ENCODE measurements around the gene HTR5A.

HTR5A gene

GRCh38 chr7:155093596-155093995 lies 23.5 kb downstream of the HTR5A start:
- no peak for DNase-seq

DNA sequence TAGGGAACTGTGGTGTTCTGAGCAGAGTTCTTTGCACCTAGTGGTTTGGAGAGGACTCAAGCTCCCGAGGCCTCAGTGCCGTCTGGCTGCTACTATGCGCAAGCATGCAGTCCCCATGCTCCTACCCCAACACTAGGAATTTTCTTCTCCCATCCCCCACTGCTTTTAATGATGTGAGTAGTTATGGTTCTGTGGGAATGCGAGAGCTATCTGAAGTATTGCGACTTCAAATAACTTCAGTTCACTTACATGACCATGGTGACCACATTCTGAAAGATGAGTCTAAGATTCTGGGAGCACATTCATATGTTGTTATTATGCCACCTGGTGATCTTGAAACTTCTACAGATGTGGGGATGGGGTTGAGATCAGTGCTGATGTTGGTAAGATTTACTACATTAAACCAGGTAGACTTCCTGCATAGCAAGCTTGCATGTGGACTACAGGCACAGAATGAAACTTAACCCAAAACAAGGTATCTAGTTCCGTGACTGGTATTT lies 24.6 kb downstream of the HTR5A start:
- DNase-seq, result no peak

GRCh38 chr7:155097338-155097737 lies 27.2 kb downstream of the HTR5A start:
- no peak for DNase-seq

GRCh38 chr7:155103839-155104238 lies 33.7 kb downstream of the HTR5A start:
- DNase-seq, result no peak

DNA sequence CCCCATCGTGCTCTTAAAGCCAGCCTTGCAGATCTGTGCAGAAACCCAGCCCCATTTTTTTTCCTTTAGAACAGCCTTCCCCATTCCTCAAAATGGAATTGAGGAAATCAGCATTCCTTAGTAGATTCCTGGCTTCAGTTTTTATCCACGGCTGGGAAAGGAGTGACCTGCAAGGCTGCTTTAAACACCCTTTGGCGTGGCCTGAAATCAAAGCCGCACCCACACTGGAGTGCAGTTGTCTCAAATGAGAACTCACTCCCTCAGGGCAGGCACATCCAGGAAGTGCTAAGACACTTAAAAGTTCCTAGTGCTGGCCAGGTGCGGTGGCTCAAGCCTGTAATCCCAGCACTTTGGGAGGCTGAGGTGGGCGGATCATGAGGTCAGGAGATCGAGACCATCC lies 34.8 kb downstream of the HTR5A start:
- no peak for DNase-seq

DNA sequence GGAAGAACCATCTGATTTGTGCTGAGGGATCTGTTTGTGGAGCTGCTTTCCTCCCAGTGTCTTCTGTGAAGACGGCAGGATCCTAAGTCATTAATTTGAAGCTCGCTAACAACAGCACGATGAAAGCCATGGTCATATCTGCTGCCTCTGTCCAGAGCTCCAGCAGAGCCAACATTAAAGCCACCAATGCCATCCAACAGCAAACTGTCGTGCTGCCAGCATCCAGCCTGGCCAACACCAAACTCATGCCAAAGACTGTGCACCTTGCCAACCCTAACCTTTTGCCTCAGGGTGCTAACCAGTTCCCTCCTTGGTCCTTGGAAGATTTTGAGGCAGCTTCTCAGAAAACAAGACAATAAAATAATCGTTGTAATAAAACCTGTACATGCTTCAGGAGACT lies 36.2 kb downstream of the HTR5A start:
- DNase-seq, result no peak

GRCh38 chr7:155107126-155107525 lies 37.0 kb downstream of the HTR5A start:
- no peak for DNase-seq

GRCh38 chr7:155108144-155108901 lies 38.2 kb downstream of the HTR5A start:
- DNase-seq, result no peak

- no peak for DNase-seq
Observed at GRCh38 chr7:155109121-155109520, 39.0 kb downstream of the HTR5A start.

DNA sequence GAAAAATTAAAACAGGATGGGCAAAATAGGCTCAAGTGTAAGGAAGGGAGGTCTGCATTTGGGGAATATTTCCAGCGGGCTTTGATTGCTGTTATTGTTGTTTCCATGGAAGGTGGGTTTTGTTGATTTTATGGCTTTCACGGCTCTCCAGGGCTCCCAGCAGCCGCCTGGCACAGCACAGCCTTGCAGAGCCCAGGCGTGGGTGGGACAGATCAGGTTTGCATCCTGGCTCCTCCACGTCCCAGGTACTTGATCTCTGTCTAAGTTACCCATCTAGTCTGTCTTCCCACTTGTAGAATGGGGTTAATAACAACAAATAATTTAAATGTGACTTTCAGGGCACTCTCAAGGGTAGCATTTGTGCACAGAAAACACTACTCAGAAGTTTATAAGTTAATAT lies 45.2 kb downstream of the HTR5A start:
- no peak for DNase-seq

- no peak for DNase-seq
Observed at GRCh38 chr7:155119801-155120382, 49.8 kb downstream of the HTR5A start.

- DNase-seq, result no peak
Observed at GRCh38 chr7:155120460-155120859, 50.3 kb downstream of the HTR5A start.

- DNase-seq, result no peak
Observed at GRCh38 chr7:155122831-155123230, 52.7 kb downstream of the HTR5A start.

- DNase-seq, result no peak
Observed at GRCh38 chr7:155123413-155123812, 53.3 kb downstream of the HTR5A start.

- DNase-seq, result no peak
Observed at GRCh38 chr7:155124706-155125105, 54.6 kb downstream of the HTR5A start.

DNA sequence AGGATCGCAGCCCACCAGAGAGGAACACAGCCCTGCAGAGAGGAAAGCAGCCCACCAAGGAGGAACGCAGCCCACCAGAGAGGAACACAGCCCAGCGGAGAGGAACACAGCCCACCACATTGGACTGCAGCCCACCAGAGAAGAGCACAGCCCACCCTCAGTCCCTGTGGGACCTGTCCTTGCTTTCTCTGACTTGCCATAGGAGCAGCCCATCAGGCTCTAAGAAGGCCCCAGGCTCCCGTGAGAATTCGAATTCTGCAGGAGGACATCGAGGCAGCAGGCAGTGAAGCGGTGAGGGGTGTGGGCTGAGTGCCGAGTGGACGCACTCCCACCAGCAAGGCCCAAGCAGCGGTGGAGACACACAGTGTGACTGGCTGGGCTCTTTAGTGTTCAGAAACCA lies 59.1 kb downstream of the HTR5A start:
- no peak for DNase-seq

DNA sequence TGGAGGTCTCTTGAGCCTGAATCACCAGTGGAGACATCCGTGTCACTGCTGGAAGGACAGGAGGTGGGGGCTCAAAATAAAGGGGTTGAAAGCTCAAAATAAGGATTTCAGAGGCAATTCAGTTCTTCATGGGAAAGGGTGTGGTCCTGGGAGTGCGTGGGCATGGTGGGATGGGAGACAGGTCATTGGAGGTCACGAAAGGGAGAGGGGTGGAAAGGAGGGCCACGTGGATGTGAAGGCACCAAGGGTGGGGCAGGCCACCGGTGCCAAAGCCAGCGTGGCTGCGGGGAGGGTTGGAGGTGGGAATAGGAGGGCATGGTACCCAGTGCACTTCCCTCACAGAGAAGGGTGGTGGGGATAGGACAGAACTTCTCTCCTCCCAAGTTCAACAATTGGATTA lies 59.7 kb downstream of the HTR5A start:
- no peak for DNase-seq

GRCh38 chr7:155130493-155130892 lies 60.4 kb downstream of the HTR5A start:
- no peak for DNase-seq

DNA sequence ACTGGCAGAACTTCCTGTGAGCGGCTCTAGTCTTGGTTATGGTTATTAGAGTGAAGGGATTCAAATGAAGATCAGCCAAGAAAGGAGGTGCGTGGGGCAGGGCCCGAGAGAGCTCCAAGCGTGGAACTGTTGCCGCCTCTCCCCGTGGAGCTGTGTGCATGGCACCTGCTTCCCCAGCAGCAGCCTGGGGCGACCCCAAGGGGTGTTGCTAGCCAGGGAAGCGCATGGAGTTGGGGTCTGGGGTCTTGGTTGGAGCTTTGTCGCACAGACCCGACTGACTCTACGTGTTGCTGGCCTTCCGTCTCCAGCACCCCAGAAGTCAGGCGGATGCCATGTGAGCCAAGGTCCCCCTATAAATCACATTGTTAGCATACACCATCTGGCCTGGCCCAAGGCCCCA lies 61.0 kb downstream of the HTR5A start:
- no peak for DNase-seq

GRCh38 chr7:155132431-155132830 lies 62.3 kb downstream of the HTR5A start:
- no peak for DNase-seq

DNA sequence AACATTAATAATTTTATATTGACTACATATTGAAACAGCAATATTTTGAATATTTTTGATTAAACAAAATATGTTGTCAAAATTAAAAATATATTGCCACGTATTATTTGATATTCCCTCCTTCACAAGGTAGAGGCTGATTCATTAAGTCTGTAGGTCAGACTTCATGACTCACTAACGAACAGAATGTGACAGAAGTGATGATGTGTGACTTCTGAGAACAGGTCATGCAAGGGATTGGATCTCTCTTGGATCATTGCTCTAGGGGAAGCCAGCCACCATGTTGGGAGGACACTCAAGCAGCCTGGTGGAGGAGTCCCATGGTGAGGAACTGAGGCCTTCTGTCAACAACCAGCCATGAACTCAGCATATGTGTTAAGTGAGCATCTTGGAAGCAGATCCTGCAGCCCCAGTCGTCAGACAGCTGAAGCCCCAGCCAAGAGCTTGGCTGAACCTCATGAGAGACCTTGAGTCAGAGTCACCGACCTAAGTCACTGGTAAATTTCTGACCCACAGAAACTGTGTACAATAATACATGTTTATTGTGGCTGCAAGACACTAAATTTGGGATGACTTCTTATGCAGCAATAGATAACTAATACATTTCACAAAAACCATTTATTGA lies 66.6 kb downstream of the HTR5A start:
- DNase-seq, result no peak

Data from amniotic stem cell (primary cell).